Renal pelvis (tissue), 4 donors: ENCODE results near the gene GOLGA8T. TPM values are rescaled to one million over a fixed set of nuclear protein-coding genes. Genes with fewer than 3 reads are reported as not detected.
"Not testable (repeated sequence)": the region's sequence is repeated elsewhere in the genome, so short reads cannot be mapped to it uniquely, and the experiment has no call there.

Experiments
- DNase-seq: peaks from one replicate; pipeline ENCODE4 v3.0.0-alpha.2; 2013
- polyA plus RNA-seq, 3 donors: library from polyadenylated mRNA; unstranded; fragments of 120-200 nt; gene quantifications; one replicate each; pipeline ENCODE4 v1.2.1, GENCODE V29; 2013; ENCODE audit not compliant: insufficient read length in 3 of 3

Gene GOLGA8T
- polyA plus RNA-seq, 3 donors = 0.71 TPM; not detected in 2

DNA sequence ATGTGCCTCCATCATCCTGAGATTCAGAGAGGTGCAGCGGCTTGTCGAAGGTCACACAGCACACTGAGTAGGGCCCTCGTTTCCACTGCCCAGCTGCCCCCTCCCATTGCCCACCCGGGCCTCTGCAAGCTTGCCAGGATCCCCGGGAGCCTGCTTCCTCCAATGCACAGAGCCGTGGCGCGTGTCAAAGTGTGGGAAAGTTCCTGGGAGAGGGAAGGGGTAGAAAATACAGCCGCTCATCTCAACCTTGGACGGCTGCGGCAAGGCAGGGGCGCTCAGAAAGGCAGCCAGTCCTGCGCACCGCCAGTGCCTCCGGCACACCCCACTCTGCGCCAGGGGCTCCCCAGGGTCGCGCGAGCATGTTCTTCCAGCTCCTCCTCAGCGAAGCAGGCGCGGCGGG, 56.3 kb downstream of the GOLGA8T start:
- DNase-seq = not testable (repeated sequence)

DNA sequence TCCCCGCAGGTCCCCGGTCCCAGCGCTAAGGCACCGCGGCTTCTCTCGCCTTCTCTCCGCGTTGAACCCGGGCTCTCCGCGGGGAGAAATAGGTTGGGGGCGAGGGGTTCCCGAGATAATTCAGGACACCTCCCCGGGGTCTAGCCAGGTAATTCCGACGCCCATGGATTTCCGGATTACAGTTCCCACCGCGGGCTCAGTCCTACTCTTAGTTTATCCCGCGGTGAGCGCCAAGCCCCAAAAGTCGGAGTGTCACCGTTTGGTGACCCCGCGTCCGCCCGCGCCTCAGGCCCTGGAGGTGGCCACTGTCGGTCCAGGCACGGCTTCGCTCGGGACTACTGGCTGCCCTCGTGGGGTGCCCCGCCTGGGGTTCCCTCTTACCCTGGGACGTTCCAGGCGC, 56.8 kb downstream of the GOLGA8T start:
- DNase-seq = not testable (repeated sequence)

DNA sequence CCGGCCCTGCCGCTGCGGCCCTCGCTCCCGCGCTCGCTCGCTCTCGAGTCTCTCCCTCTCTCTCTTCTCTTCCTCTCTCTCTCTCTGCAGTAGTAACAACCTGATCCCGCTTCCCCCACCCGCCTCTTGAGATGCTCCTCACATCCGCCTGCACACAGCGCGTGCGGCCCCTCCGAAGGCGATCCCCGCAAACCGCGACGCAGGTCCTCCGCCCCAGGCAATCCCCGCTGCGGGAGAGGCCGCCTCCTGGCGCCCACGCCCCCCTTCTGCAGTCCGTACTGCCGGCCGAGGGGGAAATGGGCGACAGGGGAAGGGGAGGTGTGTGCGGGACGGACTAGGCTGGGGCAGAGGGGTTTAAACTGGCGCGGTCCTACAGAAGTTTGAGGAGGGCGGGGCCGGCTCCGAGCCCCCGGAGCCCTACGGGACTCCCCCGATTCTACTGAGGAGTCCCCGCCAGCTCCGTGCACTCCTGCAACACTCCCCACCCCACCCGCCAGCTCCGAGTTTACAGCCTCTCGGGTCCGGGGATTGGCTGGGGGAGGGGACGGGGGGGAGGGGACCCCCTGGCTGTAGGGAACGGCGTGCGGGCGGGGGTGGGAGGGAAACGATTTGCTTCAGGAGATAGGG, 57.4 kb downstream of the GOLGA8T start:
- DNase-seq = not testable (repeated sequence)

- DNase-seq = not testable (repeated sequence)
Observed at GRCh38 chr15:30192892-30193291, 58.0 kb downstream of the GOLGA8T start.

Other genes with a start within 250 kb of the GOLGA8T start
- gene GOLGA8J, start 52.1 kb upstream of the GOLGA8T start, polyA plus RNA-seq = 1 to 10 TPM in 2 of 3 donors, under 1 TPM in 1; 0.63 to 2.5 (median 1.8) TPM